IMR-90 (cell line): ENCODE data around the gene MAJIN. TPM values are rescaled to one million over a fixed set of nuclear protein-coding genes. Genes with fewer than 3 reads are reported as not detected.

Source experiments
- ATAC-seq: fragments of 200-7000 bp; cut with Tn5 transposase; 2 replicates; pipeline ENCODE4 v1.9.1; 2020; ENCODE audit warnings: low read depth, mild to moderate bottlenecking, moderate library complexity
- BruUV-seq: library from RNA; stranded (reverse); fragments of 400-500 nt; replicated peaks from 2 replicates; lab custom pipeline; 2021; lab: Mats Ljungman, UMichigan
- CTCF ChIA-PET: fragments of 300-600 bp; formaldehyde crosslinking; extraction: SDS; loops from one replicate; lab custom pipeline; 2021; ENCODE audit warnings: antibody characterized with exemption; lab: Yijun Ruan, JAX
- POLR2A ChIA-PET: fragments of 300-600 bp; sonication (Branson Sonifier 250); formaldehyde crosslinking; loops from one replicate; lab custom pipeline; 2022; ENCODE audit warnings: antibody characterized with exemption; ENCODE audit not compliant: unreplicated experiment; lab: Charles Lee
- DNase-seq: peaks from one replicate; pipeline ENCODE4 v3.0.0; 2013
- H2AFZ ChIP-seq: replicated peaks from 2 replicates; pipeline ENCODE3; 2013; ENCODE audit warnings: low read length, mild to moderate bottlenecking; ENCODE audit not compliant: poor library complexity
- H2AK5ac ChIP-seq: 2 replicates; pipeline ENCODE4 v1.6.1; 2013; ENCODE audit warnings: low read depth, low read length, inconsistent platforms
- H2AK9ac ChIP-seq: replicated peaks from 2 replicates; pipeline ENCODE3; 2013; ENCODE audit warnings: mild to moderate bottlenecking, low read depth, low read length, moderate library complexity; ENCODE audit not compliant: poor library complexity
- H2BK120ac ChIP-seq: 2 replicates; pipeline ENCODE4 v1.6.1; 2013; ENCODE audit warnings: low read depth, low read length, inconsistent platforms
- H2BK15ac ChIP-seq: 3 replicates; pipeline ENCODE4 v1.6.1; 2013; ENCODE audit warnings: low read depth, low read length, inconsistent platforms
- H2BK20ac ChIP-seq: 2 replicates; pipeline ENCODE4 v1.6.1; 2013; ENCODE audit warnings: low read depth, mild to moderate bottlenecking, inconsistent platforms, low read length, moderate library complexity
- H2BK5ac ChIP-seq: 2 replicates; pipeline ENCODE4 v1.6.1; 2013; ENCODE audit warnings: mild to moderate bottlenecking, low read depth, low read length, inconsistent platforms; ENCODE audit not compliant: poor library complexity, severe bottlenecking
- H3K14ac ChIP-seq: replicated peaks from 2 replicates; pipeline ENCODE4 v1.6.1; 2013; ENCODE audit warnings: low read depth, low read length, inconsistent platforms
- H3K18ac ChIP-seq: 2 replicates; pipeline ENCODE4 v1.6.1; 2013; ENCODE audit warnings: low read depth, low read length, control low read depth
- H3K23ac ChIP-seq: 2 replicates; pipeline ENCODE4 v1.6.1; 2013; ENCODE audit warnings: low read depth, low read length, inconsistent platforms
- H3K27ac ChIP-seq: 2 replicates; pipeline ENCODE4 v1.5.1; 2013; ENCODE audit warnings: mild to moderate bottlenecking, control low read depth, low read length; ENCODE audit not compliant: insufficient read depth
- H3K27me3 ChIP-seq: 2 replicates; pipeline ENCODE4 v1.6.1; 2013; ENCODE audit warnings: low read length; ENCODE audit not compliant: control insufficient read depth, insufficient read depth
- H3K36me3 ChIP-seq: 2 replicates; pipeline ENCODE4 v1.6.1; 2013; ENCODE audit warnings: low read length, mixed read lengths; ENCODE audit not compliant: control insufficient read depth, insufficient read depth
- H3K4ac ChIP-seq: 2 replicates; pipeline ENCODE4 v1.6.1; 2013; ENCODE audit warnings: low read depth, low read length, inconsistent platforms
- H3K4me1 ChIP-seq: 2 replicates; pipeline ENCODE4 v1.6.1; 2013; ENCODE audit warnings: low read length, mixed read lengths; ENCODE audit not compliant: control insufficient read depth, insufficient read depth
- H3K4me2 ChIP-seq: 2 replicates; pipeline ENCODE4 v1.6.1; 2013; ENCODE audit warnings: low read depth, mild to moderate bottlenecking, control low read depth, low read length, moderate library complexity
- H3K4me3 ChIP-seq: 2 replicates; pipeline ENCODE4 v1.5.1; 2013; ENCODE audit warnings: low read depth, mild to moderate bottlenecking, control low read depth, low read length, moderate library complexity; ENCODE audit not compliant: insufficient read depth
- H3K56ac ChIP-seq: 2 replicates; pipeline ENCODE4 v1.6.1; 2013; ENCODE audit warnings: low read length, inconsistent platforms; ENCODE audit not compliant: insufficient read depth; ENCODE audit errors: extremely low read depth
- H3K79me1 ChIP-seq, 2 experiments: 2 replicates each; pipeline ENCODE4 v1.6.1; 2013; ENCODE audit warnings: low read length in 2 of 2, inconsistent platforms in 1 of 2, low read depth in 1 of 2
- H3K9ac ChIP-seq: 2 replicates; pipeline ENCODE4 v1.6.1; 2013; ENCODE audit warnings: low read depth, low read length, control low read depth
- H3K9me1 ChIP-seq: 2 replicates; pipeline ENCODE4 v1.6.1; 2013; ENCODE audit warnings: low read length, inconsistent platforms; ENCODE audit not compliant: insufficient read depth
- H3K9me3 ChIP-seq: 2 replicates; pipeline ENCODE4 v1.6.1; 2013; ENCODE audit warnings: low read length; ENCODE audit not compliant: control insufficient read depth, insufficient read depth
- H4K20me1 ChIP-seq: 2 replicates; pipeline ENCODE4 v1.6.1; 2013; ENCODE audit warnings: low read length, inconsistent platforms; ENCODE audit not compliant: insufficient read depth
- H4K5ac ChIP-seq: 2 replicates; pipeline ENCODE4 v1.6.1; 2013; ENCODE audit warnings: mild to moderate bottlenecking, low read depth, low read length, control low read depth
- H4K8ac ChIP-seq, 2 experiments: 2 replicates each; pipeline ENCODE4 v1.6.1; 2013; ENCODE audit warnings: low read depth in 2 of 2, low read length in 2 of 2, control low read depth in 1 of 2, inconsistent platforms in 1 of 2
- H4K91ac ChIP-seq: 2 replicates; pipeline ENCODE4 v1.6.1; 2013; ENCODE audit warnings: low read depth, low read length, inconsistent platforms; ENCODE audit not compliant: insufficient read depth
- BHLHE40 ChIP-seq: fragments of 150-350 bp; IDR thresholded peaks from 2 replicates; pipeline ENCODE4 v1.6.1; 2016; ENCODE audit warnings: mild to moderate bottlenecking, low read depth, low read length
- CEBPB ChIP-seq: IDR thresholded peaks from 2 replicates; pipeline ENCODE4 v1.6.1; 2012; ENCODE audit warnings: low read depth, low read length, improper control_type of control experiment
- CHD1 ChIP-seq: IDR thresholded peaks from 2 replicates; pipeline ENCODE4 v1.6.1; 2012; ENCODE audit warnings: low read depth, low read length, improper control_type of control experiment
- FOS ChIP-seq: fragments of 150-350 bp; IDR thresholded peaks from 2 replicates; pipeline ENCODE4 v1.6.1; 2016; ENCODE audit warnings: low read depth, low read length
- MAFK ChIP-seq: IDR thresholded peaks from 2 replicates; pipeline ENCODE4 v1.6.1; 2012; ENCODE audit warnings: low read depth, low read length, improper control_type of control experiment
- MAZ ChIP-seq: IDR thresholded peaks from 2 replicates; pipeline ENCODE4 v1.6.1; 2012; ENCODE audit warnings: low read depth, mild to moderate bottlenecking, low read length, improper control_type of control experiment, moderate library complexity, borderline replicate concordance
- NFE2L2 ChIP-seq: fragments of 150-350 bp; IDR thresholded peaks from 2 replicates; pipeline ENCODE4 v1.6.1; 2016; ENCODE audit warnings: low read depth, mild to moderate bottlenecking, low read length
- RAD21 ChIP-seq: IDR thresholded peaks from 2 replicates; pipeline ENCODE4 v1.6.1; 2012; ENCODE audit warnings: low read length, improper control_type of control experiment
- RFX5 ChIP-seq: IDR thresholded peaks from 2 replicates; pipeline ENCODE4 v1.8.0; 2012; ENCODE audit warnings: low read depth, mild to moderate bottlenecking, low read length, moderate library complexity
- SMC3 ChIP-seq: fragments of 150-350 bp; IDR thresholded peaks from 2 replicates; pipeline ENCODE4 v1.6.1; 2016; ENCODE audit warnings: low read depth, mild to moderate bottlenecking, antibody characterized with exemption, low read length, moderate library complexity
- WGBS, 2 experiments: methylation state at CpG; one replicate each; pipeline versions ENCODE4 v1.1.5 to v1.1.7; 2013; ENCODE audit warnings: missing lambda C conversion rate in 2 of 2; ENCODE audit not compliant: insufficient read length in 1 of 2; ENCODE audit errors: extremely low coverage in 2 of 2; 5-methylcytosine and 5-hydroxymethylcytosine counted together
- dilution Hi-C: fragments of 300-500 bp; cut with HindIII; formaldehyde crosslinking; loops from one replicate; pipeline ENCODE4 v1.14.3; 2018; ENCODE audit warnings: low sequenced_read_pairs; ENCODE audit not compliant: unreplicated experiment
- in situ Hi-C: fragments of 300-500 bp; cut with MboI; formaldehyde crosslinking; loops from 3 replicates; pipeline ENCODE4 v1.14.3; 2019; ENCODE audit warnings: low sequenced_read_pairs, inconsistent platforms, mixed read lengths
- intact Hi-C: fragments of 100-400 bp; cut with micrococcal nuclease; formaldehyde crosslinking; loops from 2 replicates; pipeline ENCODE4 v1.10.0; 2022
- polyA plus RNA-seq, 3 experiments: library from polyadenylated mRNA; depleted of rRNA; stranded (reverse); fragments of >200 nt; gene quantifications; 2 replicates each; pipeline ENCODE4 v1.2.3, GENCODE V29; 2012; ENCODE audit warnings: low replicate concordance in 1 of 3
- total RNA-seq: library from RNA; depleted of rRNA; stranded (reverse); fragments of >200 nt; gene quantifications from 2 replicates; pipeline ENCODE4 v1.2.3, GENCODE V29; 2012

Gene MAJIN
- total and polyA plus RNA-seq, 2 of the 4 experiments (the other 2 are of a cell fraction): not detected

GRCh38 chr11:64919627-64920026 is 52.3 kb downstream of the MAJIN start:
- in situ Hi-C loops: loop anchor here (5.0 kb wide), 1 partner anchor 88 kb away; no protein-coding TSS in a partner anchor
- Histone ChIP-seq H2BK20ac (no peak overlapping the region), H3K36me3 (no peaks in the 10 kb centered on the region), H3K4me3 (no peak overlapping the region), H3K27me3 (no peaks in the 10 kb centered on the region), H4K91ac (no peak overlapping the region), H4K5ac (no peak overlapping the region), H3K27ac (no peak overlapping the region), H3K56ac (no peak overlapping the region), H3K14ac (no peak overlapping the region), H2AK9ac (no peak overlapping the region), H2AK5ac (no peak overlapping the region), H3K23ac (no peak overlapping the region), H3K4ac (no peak overlapping the region), H4K20me1 (no peaks in the 10 kb centered on the region; the same call in 1 of the 2 replicates), H2BK5ac (no peak overlapping the region), H2BK15ac (no peak overlapping the region), H3K4me1 (peaks cover 10% of the 10 kb centered on the region), H4K8ac (no peak overlapping the region), H3K18ac (no peak overlapping the region), H3K9me3 (no peaks in the 10 kb centered on the region), H3K9me1 (0 out of 2 replicates have a peak, but pooled peaks cover 6% of the 10 kb centered on the region), H3K79me1 (peaks cover 7 to 25% of the 10 kb centered on the region in 2 experiments), H3K4me2 (no peak overlapping the region), H2BK120ac (no peak overlapping the region), H3K9ac (no peak overlapping the region), H2AFZ (no peak overlapping the region)
- TF ChIP-seq RAD21 (no peak), FOS (no peak), MAFK (no peak), BHLHE40 (no peak), CHD1 (no peak), NFE2L2 (no peak), CEBPB (no peak), SMC3 (no peak), RFX5 (no peak), MAZ (no peak)
- intact Hi-C loops: loop anchor here (5.0 kb wide), 1 partner anchor 178 kb away; the partner anchor contains the start of gene VPS51
- no TSS peak for BruUV-seq
- dilution Hi-C loops: no loop called here
- ATAC-seq: no peak
- WGBS, 2 experiments: 40% methylated on average over 1 of the region's 8 CpGs; no CpG with 5 or more reads in 1 of the 2 experiments
- no peak for DNase-seq
- CTCF ChIA-PET: no interaction called here
- POLR2A ChIA-PET: no interaction called here
